ENCODE measurements around the gene EIF3C. TPM values are rescaled to one million over a fixed set of nuclear protein-coding genes. Genes with fewer than 3 reads are reported as not detected.
"Not testable (repeated sequence)": the region's sequence is repeated elsewhere in the genome, so short reads cannot be mapped to it uniquely, and the experiment has no call there.

EIF3C gene

GRCh38 chr16:28751487-28751886 lies 40.2 kb downstream of the EIF3C start, which contains the start of gene NPIPB9:
NPIPB9 (plus strand) TSS chr16:28751787.
- not testable (repeated sequence) for H2BK15ac ChIP-seq (replicated peaks; ENCODE audit: low read depth)

GRCh38 chr16:28781697-28782096 lies 70.4 kb downstream of the EIF3C start:
- H3K27ac ChIP-seq (ENCODE audit: low read depth, low read length); DNase-seq; H3K36me3 ChIP-seq (ENCODE audit: control insufficient read depth, insufficient read depth, low read length); H2BK15ac ChIP-seq (replicated peaks; ENCODE audit: low read depth); H3K27me3 ChIP-seq (ENCODE audit: insufficient read depth, low read length, poor library complexity); H3K4me3 ChIP-seq (ENCODE audit: low read length); H3K4ac ChIP-seq (ENCODE audit: low read depth, low read length); H2BK5ac ChIP-seq (ENCODE audit: low read length); H3K79me2 ChIP-seq (ENCODE audit: control insufficient read depth, insufficient read depth, low read length); H3K56ac ChIP-seq (ENCODE audit: low read length); H3K18ac ChIP-seq (ENCODE audit: low read length); H3K79me1 ChIP-seq (ENCODE audit: low read length); H3K9ac ChIP-seq (ENCODE audit: low read length); H3K4me1 ChIP-seq (ENCODE audit: control insufficient read depth, low read depth, low read length); H3K23ac ChIP-seq (ENCODE audit: low read length); H4K5ac ChIP-seq (ENCODE audit: low read length); H2AK5ac ChIP-seq (ENCODE audit: low read length); H4K8ac ChIP-seq (ENCODE audit: low read depth, low read length); H3K4me2 ChIP-seq (ENCODE audit: low read length); H2BK120ac ChIP-seq (ENCODE audit: low read depth, low read length): not testable (repeated sequence)
- WGBS (ENCODE audit: extremely low coverage, insufficient coverage, low lambda C conversion rate), result no CpG with 5 or more reads among the region's 6 CpGs

More at GRCh38 chr16:28751487-28751886, 40.2 kb downstream of the EIF3C start, which contains the start of gene NPIPB9:
- not testable (repeated sequence) for H4K8ac ChIP-seq (ENCODE audit: low read depth, low read length); H3K4me2 ChIP-seq (ENCODE audit: low read length); H2BK5ac ChIP-seq (ENCODE audit: low read length); H2AK5ac ChIP-seq (ENCODE audit: low read length); H3K4ac ChIP-seq (ENCODE audit: low read depth, low read length); H3K56ac ChIP-seq (ENCODE audit: low read length); H3K27me3 ChIP-seq (ENCODE audit: insufficient read depth, low read length, poor library complexity); H3K23ac ChIP-seq (ENCODE audit: low read length); H3K4me3 ChIP-seq (ENCODE audit: low read length); H3K18ac ChIP-seq (ENCODE audit: low read length); H3K27ac ChIP-seq (ENCODE audit: low read depth, low read length); H4K5ac ChIP-seq (ENCODE audit: low read length); H3K9ac ChIP-seq (ENCODE audit: low read length); H3K4me1 ChIP-seq (ENCODE audit: control insufficient read depth, low read depth, low read length); DNase-seq; H3K79me1 ChIP-seq (ENCODE audit: low read length); H3K36me3 ChIP-seq (ENCODE audit: control insufficient read depth, insufficient read depth, low read length); H2BK120ac ChIP-seq (ENCODE audit: low read depth, low read length); H3K79me2 ChIP-seq (ENCODE audit: control insufficient read depth, insufficient read depth, low read length)
- no CpG with 5 or more reads among the region's 5 CpGs for WGBS (ENCODE audit: extremely low coverage, insufficient coverage, low lambda C conversion rate)

- H2BK5ac ChIP-seq (ENCODE audit: low read length); H3K23ac ChIP-seq (ENCODE audit: low read length); H3K4me1 ChIP-seq (ENCODE audit: control insufficient read depth, low read depth, low read length); H4K8ac ChIP-seq (ENCODE audit: low read depth, low read length); H2BK15ac ChIP-seq (replicated peaks; ENCODE audit: low read depth); H3K4me2 ChIP-seq (ENCODE audit: low read length); H2BK120ac ChIP-seq (ENCODE audit: low read depth, low read length); H3K79me2 ChIP-seq (ENCODE audit: control insufficient read depth, insufficient read depth, low read length); H3K4me3 ChIP-seq (ENCODE audit: low read length); H3K56ac ChIP-seq (ENCODE audit: low read length); H3K79me1 ChIP-seq (ENCODE audit: low read length); H3K27me3 ChIP-seq (ENCODE audit: insufficient read depth, low read length, poor library complexity); DNase-seq; H4K5ac ChIP-seq (ENCODE audit: low read length); H3K9ac ChIP-seq (ENCODE audit: low read length); H2AK5ac ChIP-seq (ENCODE audit: low read length); H3K27ac ChIP-seq (ENCODE audit: low read depth, low read length); H3K18ac ChIP-seq (ENCODE audit: low read length); H3K4ac ChIP-seq (ENCODE audit: low read depth, low read length); H3K36me3 ChIP-seq (ENCODE audit: control insufficient read depth, insufficient read depth, low read length): not testable (repeated sequence)
- no CpG with 5 or more reads among the region's 4 CpGs for WGBS (ENCODE audit: extremely low coverage, insufficient coverage, low lambda C conversion rate)
Measured at GRCh38 chr16:28782357-28782756, 71.1 kb downstream of the EIF3C start.

Small RNA genes within 50 kb of the gene (small RNA-seq; reads per million reads assigned to genes)
- gene MIR6862-2 (ENCODE audit: insufficient read depth), result not detected

All from mesendoderm (in vitro differentiated cells).